Right lobe of liver (tissue), 6 donors: ENCODE measurements around the gene REG4. TPM values are rescaled to one million over a fixed set of nuclear protein-coding genes. Genes with fewer than 3 reads are reported as not detected.

Experiments
- ATAC-seq, 4 donors: fragments of 200-7000 bp; cut with Tn5 transposase; one replicate each; pipeline ENCODE4 v1.9.1; 2020; ENCODE audit warnings: mild to moderate bottlenecking in 4 of 4, moderate library complexity in 4 of 4
- DNase-seq, 3 donors: peaks; one replicate each; pipeline ENCODE4 v3.0.0-alpha.2; 2020
- H3K27ac ChIP-seq, 3 donors: fragments of 200-600 bp; one replicate each; pipeline ENCODE4 v1.8.0; 2022
- H3K27me3 ChIP-seq, 2 donors: fragments of 200-600 bp; one replicate each; pipeline ENCODE4 v1.8.0; 2022
- H3K36me3 ChIP-seq, 4 donors: fragments of 200-600 bp; sonication (generic) in 1 of 4; one replicate each; pipeline versions ENCODE4 v1.5.1 to v1.8.0; 2017 to 2022; ENCODE audit warnings: control low read depth in 1 of 4
- H3K4me1 ChIP-seq, 4 donors: fragments of 200-600 bp; sonication (generic) in 1 of 4; one replicate each; pipeline versions ENCODE4 v1.5.1 to v1.8.0; 2017 to 2022; ENCODE audit warnings: control low read depth in 1 of 4
- H3K4me3 ChIP-seq, 3 donors: fragments of 200-600 bp; one replicate each; pipeline ENCODE4 v1.8.0; 2022
- H3K9me3 ChIP-seq, 4 donors: fragments of 200-600 bp; sonication (generic) in 1 of 4; one replicate each; pipeline versions ENCODE4 v1.5.1 to v1.8.0; 2017 to 2022; ENCODE audit warnings: control low read depth in 1 of 4
- POLR2A ChIP-seq: fragments of 450-650 bp; IDR thresholded peaks from one replicate; pipeline ENCODE4 v1.6.1; 2017; ENCODE audit warnings: antibody characterized with exemption, mild to moderate bottlenecking
- WGBS: methylation state at CpG from one replicate; pipeline ENCODE4 v1.1.6; 2018; ENCODE audit warnings: low coverage, low lambda C conversion rate; ENCODE audit not compliant: insufficient coverage; ENCODE audit errors: missing lambda C conversion rate; 5-methylcytosine and 5-hydroxymethylcytosine counted together
- intact Hi-C, 2 donors: fragments of 100-400 bp; cut with DNase I; formaldehyde crosslinking; loops; one replicate each; pipeline versions ENCODE4 v1.11.2 to v1.14.1; 2022
- total RNA-seq, 6 experiments: library from RNA; depleted of rRNA in 2 of 6; stranded (reverse); fragments of >200 nt in 2 of 6; fragmentation: NEBNext Ultra II Directional in 3 of 6; extraction: Animal tissue kit (Norgen Biotek cat#: 25700) in 3 of 6; gene quantifications; one replicate each; pipeline versions ENCODE4 v1.1.0 to v1.2.4, GENCODE V29; 2016 to 2023
- TF ChIP-seq, protein P1 (sequence below), 4 donors: fragments of 200-600 bp in 3 of 4; fragments of 450-650 bp in 1 of 4; IDR thresholded peaks; one replicate each; pipeline versions ENCODE4 v1.5.1 to v1.8.0; 2016 to 2022; ENCODE audit warnings: antibody characterized with exemption in 4 of 4, mild to moderate bottlenecking in 2 of 4
- donor health status: DM: no; HTN: yes; CAD: no.
- donor health status: DM: no; HTN: no; CAD: no.
- donor health status: DM: no; HTN: no; CAD: no.
- donor health status: DM: no; HTN: yes; CAD: no.
- donor health status: DM: no; HTN: yes; CAD: no.

The REG4 gene
- total RNA-seq, 6 experiments from 2014 or later, result 0.20 TPM; not detected in 5

GRCh38 chr1:119768778-119769177 lies 42.5 kb downstream of the REG4 start, which contains the start of gene HMGCS2:
Gene HMGCS2 (minus strand): TSS chr1:119768905. CDS start chr1:119768844, 61 bp downstream.
- intact Hi-C loops, result no loop called here
- H3K27ac ChIP-seq, result peak within 1 kb of the TSS; percentile 68 to 99 (median 94)
- ATAC-seq, result peak; percentile 72 to 88 (median 76)
- peaks cover 0 to 9% (median 4%) of the 10 kb centered on the region in 4 donors for H3K36me3 ChIP-seq
- 23% methylated on average over 6 of the region's 8 CpGs for WGBS
- H3K27me3 ChIP-seq, result no peaks in the 10 kb centered on the region
- no peaks in the 10 kb centered on the region for H3K9me3 ChIP-seq
- TF ChIP-seq, protein P1, sequence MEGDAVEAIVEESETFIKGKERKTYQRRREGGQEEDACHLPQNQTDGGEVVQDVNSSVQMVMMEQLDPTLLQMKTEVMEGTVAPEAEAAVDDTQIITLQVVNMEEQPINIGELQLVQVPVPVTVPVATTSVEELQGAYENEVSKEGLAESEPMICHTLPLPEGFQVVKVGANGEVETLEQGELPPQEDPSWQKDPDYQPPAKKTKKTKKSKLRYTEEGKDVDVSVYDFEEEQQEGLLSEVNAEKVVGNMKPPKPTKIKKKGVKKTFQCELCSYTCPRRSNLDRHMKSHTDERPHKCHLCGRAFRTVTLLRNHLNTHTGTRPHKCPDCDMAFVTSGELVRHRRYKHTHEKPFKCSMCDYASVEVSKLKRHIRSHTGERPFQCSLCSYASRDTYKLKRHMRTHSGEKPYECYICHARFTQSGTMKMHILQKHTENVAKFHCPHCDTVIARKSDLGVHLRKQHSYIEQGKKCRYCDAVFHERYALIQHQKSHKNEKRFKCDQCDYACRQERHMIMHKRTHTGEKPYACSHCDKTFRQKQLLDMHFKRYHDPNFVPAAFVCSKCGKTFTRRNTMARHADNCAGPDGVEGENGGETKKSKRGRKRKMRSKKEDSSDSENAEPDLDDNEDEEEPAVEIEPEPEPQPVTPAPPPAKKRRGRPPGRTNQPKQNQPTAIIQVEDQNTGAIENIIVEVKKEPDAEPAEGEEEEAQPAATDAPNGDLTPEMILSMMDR (IDR thresholded peaks at IDR 0.05), result no peak
- TF ChIP-seq POLR2A, result peak; percentile 60
- DNase-seq, result peak; percentile 69 to 94 (median 91)
- peaks cover 0 to 42% (median 15%) of the 10 kb centered on the region in 4 donors for H3K4me1 ChIP-seq
- peak within 1 kb of the TSS; percentile 47 to 71 (median 65) for H3K4me3 ChIP-seq

GRCh38 chr1:119767486-119767885 lies 43.8 kb downstream of the REG4 start:
- Histone ChIP-seq H3K4me1 (peaks cover 0 to 41% (median 9%) of the 10 kb centered on the region in 4 donors), H3K9me3 (no peaks in the 10 kb centered on the region), H3K36me3 (peaks cover 0 to 22% (median 7%) of the 10 kb centered on the region in 4 donors), H3K27ac (peak overlapping the region; percentile 68 to 99 (median 94)), H3K27me3 (no peaks in the 10 kb centered on the region), H3K4me3 (peak overlapping the region; percentile 47 to 71 (median 65))
- WGBS, result 37% methylated on average over 2 of the region's 2 CpGs
- TF ChIP-seq POLR2A, result no peak
- TF ChIP-seq, protein P1 (IDR thresholded peaks at IDR 0.05), result no peak
- intact Hi-C loops, result no loop called here
- ATAC-seq, result no peak
- DNase-seq, result no peak

GRCh38 chr1:119766374-119766794 lies 44.9 kb downstream of the REG4 start:
- H3K9me3 ChIP-seq, result no peaks in the 10 kb centered on the region
- H3K27ac ChIP-seq, result peak overlapping the region; percentile 78 to 99 (median 94)
- peaks cover 0 to 33% (median 3%) of the 10 kb centered on the region in 4 donors for H3K4me1 ChIP-seq
- no peaks in the 10 kb centered on the region for H3K27me3 ChIP-seq
- ATAC-seq, result peak; percentile 57 to 78 (median 73)
- peak; percentile 32 for TF ChIP-seq POLR2A
- TF ChIP-seq, protein P1 (IDR thresholded peaks at IDR 0.05), result no peak
- 23% methylated on average over 4 of the region's 4 CpGs for WGBS
- H3K36me3 ChIP-seq, result peaks cover 0 to 31% (median 9%) of the 10 kb centered on the region in 4 donors
- intact Hi-C loops, result no loop called here
- peak; percentile 72 to 88 (median 86) for DNase-seq
- peak overlapping the region; percentile 47 to 71 (median 65) for H3K4me3 ChIP-seq

DNA sequence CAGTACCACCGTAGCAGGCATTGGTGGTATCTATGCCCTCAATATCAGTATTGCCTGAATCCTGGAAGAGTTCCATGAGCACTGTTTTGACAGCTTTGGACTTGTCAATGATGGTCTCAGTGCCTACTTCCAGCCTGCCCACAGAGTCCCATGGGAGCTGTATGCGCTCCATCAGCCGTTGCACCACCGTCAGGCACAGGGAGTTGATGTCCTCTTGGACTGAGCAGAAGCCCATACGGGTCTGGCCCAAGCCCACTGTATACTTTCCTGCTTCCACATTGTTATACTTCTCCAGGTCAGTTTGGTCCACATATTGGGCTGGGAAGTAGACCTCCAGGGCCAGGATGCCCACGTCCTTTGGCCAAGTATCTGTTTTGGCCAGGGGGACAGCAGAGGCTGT lies 47.0 kb downstream of the REG4 start:
- peak overlapping the region in 2 of 3 donors; percentile 94 to 99 for H3K27ac ChIP-seq

More for the DNA sequence above, 47.0 kb downstream of the REG4 start:
- no peaks in the 10 kb centered on the region for H3K27me3 ChIP-seq
- ATAC-seq (peak; percentile 3 to 26 (median 12)), DNase-seq (peak in 1 of 3 donors; percentile 67)
- H3K36me3 ChIP-seq, result peaks cover 0 to 52% (median 21%) of the 10 kb centered on the region in 4 donors
- WGBS, result 60% methylated on average over 2 of the region's 6 CpGs
- no peaks in the 10 kb centered on the region for H3K9me3 ChIP-seq
- peaks cover 0 to 28% (median 2%) of the 10 kb centered on the region in 4 donors for H3K4me1 ChIP-seq
- H3K4me3 ChIP-seq, result peak overlapping the region in 2 of 3 donors; percentile 65 to 71
- intact Hi-C loops, result no loop called here
- TF ChIP-seq, protein P1 (IDR thresholded peaks at IDR 0.05), result no peak
- TF ChIP-seq POLR2A, result no peak
